NCI-H146 treated with DMSO at 0.1 percent for 48 hours (cell line): Measurements from ENCODE around the gene ZNF624.
"Not testable (repeated sequence)": the region's sequence is repeated elsewhere in the genome, so short reads cannot be mapped to it uniquely, and the experiment has no call there.

Source experiments
- DNase-seq: peaks from one replicate; lab custom pipeline; 2025; ENCODE audit not compliant: unreplicated experiment; lab: John Stamatoyannopoulos, UW

Gene ZNF624

DNA sequence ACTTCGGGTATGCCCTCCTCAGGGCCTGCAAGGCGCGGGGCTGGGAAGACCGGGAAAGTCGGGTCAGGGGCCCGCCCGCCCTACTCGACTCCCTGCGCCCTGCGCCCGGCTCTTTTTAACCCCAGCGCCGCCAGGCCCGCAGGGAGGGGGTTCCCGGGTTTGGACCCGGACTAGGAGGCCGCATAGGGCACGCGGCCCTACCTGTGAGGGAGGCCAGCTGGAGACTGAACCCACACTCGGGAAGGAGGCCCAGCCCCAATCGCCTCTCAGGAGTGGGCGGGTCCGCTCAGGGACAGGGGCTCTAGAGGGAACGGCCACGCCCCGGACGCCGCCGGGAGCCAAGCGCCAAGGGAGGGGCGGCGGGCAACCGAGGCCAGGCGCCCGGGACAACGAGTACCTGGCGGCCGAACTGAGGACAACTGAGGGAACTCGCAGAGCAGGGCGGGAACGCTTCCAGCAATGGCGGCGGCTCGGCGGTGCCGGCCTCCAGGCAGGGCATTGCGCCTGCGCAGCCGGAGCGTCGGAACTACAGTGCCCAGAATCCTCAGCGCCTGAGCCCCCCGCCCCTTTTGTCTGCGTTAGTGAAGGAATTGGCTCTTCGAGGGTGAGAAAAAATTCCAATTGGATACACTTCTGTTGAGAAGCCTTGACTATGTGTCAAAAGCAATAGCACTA is at the start of gene ZNF624:
Gene ZNF624, minus strand, starts transcription at position 484 of the 675 bp plus-strand sequence.
- DNase-seq = peak; percentile 89

DNA sequence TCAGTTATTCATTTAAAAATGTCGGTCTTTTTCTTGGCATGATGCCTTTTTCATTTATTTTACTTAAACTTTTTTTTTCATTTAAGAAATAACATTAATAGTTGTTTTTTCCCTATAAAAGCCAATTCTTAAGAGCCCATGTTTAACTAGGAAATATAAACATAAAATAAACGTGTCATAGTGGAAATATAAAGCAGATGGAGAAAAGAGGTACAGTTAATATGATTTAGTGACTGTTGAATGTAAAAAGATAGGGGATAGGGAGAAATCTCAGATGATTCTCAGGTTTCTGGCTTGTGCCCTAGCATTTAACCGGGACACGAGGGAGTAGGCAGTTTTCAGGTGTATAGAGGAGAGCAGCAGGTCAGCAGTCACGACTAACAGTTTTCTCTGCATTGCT is 44.0 kb upstream of the ZNF624 start:
- not testable (repeated sequence) for DNase-seq

DNA sequence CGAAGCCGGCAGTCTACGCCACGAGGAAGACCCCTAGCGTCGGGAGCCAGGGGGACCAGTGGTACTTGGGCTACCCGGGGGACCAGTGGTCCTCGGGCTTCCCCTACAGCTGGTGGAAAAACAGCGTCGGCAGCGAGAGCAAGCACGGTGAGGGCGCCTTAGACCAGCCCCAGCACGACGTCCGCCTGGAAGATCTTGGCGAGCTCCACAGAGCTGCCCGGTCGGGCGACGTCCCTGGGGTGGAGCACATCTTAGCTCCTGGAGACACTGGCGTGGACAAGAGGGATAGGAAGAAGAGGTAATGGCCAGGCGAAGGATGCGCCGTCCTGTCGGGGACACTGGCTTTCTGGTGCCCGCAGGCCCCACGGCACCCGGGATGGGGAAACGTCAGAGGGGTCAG is 36.8 kb upstream of the ZNF624 start:
- DNase-seq = not testable (repeated sequence)

DNA sequence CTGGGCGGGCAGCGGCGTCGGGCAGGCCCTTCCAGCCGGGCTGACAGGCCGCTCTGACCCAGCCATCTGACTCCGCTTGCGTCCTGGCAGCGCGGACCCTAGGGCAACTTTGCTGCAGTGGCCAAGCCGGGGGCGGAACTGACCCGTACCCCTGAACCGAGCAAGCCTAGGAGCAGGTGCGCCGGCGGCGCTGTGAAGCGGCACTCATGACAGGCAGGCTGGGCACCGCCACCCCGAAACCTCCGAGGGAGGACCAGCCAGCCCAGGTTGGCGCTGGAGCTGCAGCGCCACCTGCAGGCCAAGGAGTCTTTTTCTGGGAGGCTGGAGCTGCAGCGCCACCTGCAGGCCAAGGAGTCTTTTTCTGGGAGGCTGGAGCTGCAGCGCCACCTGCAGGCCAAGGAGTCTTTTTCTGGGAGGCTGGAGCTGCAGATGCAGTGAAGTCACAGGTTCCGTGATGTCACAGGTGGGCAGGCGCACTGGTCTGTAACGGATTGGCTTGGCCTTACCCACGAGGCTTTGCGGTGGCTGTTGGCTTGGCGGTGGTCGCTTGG is 36.2 kb upstream of the ZNF624 start, which contains the start of gene CCDC144A:
Gene CCDC144A, plus strand, starts transcription at position 511 of the 551 bp plus-strand sequence. CDS start 160 bp downstream, outside the sequence.
- DNase-seq = not testable (repeated sequence)

DNA sequence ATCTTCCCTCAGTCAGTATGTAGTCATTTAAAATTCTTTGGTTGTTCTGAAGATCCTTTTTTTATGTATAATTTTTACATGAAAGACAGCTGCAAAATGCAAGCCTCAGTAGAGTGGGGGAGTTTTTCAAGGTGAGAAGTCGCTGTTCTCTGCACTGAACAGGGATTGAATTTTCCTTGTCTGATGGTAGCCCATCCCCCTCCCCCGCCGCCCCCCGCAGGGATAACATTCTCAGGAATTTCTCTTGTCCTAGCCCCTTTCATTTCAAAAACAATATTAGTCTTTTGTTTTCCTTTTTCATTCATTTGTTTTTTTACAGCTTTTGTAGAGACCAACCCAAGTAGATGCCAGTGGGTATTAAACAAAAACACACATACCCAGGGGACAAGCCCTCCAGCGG is 33.5 kb upstream of the ZNF624 start:
- not testable (repeated sequence) for DNase-seq

DNA sequence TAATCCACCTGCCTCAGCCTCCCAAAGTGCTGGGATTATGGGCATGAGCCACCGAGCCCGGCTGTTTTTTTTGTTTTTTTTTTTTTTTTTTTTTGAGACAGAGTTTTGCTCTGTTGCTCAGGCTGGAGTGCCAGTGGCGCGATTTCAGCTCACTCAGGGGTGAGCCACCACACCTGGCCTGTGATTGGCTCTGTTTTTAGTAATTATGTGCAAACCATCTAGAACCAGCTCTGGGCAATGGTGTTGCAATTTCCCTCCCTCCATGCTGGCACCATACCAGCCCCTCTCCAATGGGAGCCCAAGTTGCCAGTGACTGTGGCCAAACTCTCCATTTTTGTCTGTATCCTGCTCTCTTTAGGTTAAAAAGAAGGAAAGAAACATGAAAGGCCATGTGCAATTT is 32.4 kb upstream of the ZNF624 start:
- DNase-seq = not testable (repeated sequence)

DNA sequence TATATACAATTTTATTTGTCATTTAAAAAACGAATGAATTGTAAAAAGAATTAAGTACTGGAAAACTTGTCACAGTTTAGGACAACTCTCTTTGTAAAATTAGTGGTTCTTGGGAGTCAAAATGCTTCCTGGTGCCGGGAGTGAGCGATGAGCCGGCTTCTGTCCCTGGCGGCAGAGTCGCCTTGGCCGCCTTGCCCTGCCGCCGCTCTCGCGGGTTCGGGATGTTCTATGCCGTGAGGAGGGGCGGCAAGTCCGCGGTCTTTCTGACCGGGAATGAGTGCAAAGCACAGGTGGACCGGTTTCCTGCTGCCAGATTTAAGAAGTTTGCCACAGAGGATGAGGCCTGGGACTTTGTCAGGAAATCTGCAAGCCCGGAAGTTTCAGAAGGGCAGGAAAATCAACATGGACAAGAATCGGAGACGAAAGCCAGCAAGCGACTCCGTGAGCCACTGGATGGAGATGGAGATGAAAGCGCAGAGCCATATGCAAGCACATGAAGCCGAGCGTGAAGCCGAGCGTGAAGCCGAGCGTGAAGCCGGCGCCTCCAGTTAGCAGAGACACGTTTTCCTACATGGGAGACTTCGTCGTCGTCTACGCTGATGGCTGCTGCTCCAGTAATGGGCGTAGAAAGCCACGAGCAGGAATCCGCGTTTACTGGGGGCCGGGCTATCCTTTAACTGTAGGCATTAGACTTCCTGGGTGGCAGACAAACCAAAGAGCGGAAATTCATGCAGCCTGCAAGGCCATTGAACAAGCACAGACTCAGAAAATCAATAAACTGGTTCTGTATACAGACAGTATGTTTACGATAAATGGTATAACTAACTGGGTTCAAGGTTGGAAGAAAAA is 29.9 kb upstream of the ZNF624 start:
- peak; percentile 17 for DNase-seq

DNA sequence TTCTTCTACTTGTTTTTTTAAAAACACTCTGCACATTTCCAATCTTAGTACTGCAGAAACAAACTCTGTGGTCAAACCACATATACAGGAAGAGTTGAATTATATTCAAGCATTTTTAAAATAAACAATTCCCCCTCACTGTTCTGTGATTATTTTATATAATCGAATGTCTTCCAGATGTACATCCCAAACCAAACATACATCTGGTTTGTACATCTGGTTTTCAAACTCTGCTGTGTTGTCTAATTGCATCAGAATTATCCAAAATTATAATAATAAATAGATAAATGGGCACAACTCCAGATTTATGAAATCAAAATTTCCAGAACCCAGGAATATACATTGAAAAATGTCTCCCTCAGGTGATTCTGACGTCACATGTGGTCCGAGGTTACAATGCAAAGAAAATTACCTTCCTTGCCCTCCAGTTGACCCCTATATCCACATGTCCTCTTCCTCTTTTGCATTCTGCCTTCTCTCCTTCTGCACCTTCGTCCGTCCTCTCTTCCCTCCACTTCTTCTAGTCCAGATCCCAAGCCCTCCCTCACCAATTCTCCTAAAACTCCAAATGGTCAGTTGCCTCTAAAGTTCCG is 23.1 kb upstream of the ZNF624 start:
- DNase-seq = no peak

DNA sequence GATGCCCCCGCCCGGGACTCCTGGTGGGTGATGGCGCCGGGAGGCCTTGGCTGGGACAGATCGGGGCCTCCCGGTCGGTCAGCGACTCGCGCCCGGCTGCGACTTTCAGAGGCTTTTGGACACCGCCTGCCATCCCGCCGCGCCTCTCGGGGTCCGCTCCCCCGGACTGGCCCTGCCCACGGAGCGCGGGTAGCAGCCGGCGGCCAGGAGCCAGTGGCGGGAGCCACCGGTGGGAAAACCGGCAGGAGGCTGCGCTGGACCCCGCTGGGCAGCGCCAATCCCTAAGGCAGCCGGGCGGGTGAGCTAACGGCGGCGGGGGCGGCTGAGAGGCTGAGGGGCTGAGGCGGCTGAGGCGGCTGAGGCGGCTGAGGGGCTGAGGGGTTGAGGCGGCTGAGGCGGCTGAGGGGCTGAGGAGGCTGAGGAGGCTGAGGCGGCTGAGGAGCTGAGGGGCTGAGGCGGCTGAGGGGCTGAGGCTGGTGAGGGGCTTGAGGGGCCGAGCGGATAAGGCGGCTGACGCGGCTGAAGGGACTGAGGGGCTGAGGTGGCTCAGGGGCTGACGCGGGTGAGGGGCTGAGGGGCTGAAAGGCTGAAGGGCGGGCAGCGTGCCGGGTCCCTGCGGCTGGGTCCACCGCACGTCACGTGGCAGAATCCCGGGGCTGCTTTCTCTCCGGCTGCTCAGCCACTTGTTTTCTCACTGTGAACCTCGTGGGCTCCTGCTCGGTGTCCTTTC is 13.4 kb upstream of the ZNF624 start:
- not testable (repeated sequence) for DNase-seq

DNA sequence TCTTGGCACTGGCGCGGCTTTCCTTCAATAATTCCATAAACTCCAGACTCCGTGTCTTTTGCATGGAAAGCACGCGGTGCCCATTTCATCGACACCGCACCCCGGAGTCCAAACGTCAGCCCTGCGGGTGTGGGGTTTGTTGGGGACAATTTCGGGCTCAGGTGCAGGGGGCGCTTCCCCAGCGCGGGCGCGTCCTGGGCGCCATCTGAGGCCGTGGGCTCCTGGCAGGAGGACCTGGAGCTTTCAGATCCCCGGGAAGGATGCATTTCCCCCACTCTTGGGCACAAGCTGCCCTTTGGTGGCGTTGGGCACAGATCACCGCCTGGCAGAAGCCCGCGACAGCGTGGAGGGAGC is 12.9 kb upstream of the ZNF624 start:
- not testable (repeated sequence) for DNase-seq

DNA sequence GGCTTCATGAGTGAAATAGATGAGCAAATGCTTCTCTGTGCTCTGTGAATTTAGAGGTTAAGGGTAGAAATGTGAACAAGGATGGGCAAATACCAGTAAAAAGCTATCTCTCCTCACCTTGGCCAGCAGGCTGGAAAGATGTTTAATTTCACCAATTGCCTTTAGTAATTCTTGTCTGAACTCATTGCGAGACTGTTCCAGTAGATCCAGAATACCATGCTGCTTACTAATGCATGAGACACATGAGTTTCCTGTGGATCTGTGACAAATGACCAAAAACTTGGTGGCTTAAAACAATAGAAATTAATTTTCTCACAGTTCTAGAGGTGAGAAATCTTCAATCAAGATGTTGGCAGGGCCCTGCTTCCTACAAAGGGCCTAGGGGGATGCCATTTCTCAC is 9.3 kb upstream of the ZNF624 start:
- DNase-seq = no peak

DNA sequence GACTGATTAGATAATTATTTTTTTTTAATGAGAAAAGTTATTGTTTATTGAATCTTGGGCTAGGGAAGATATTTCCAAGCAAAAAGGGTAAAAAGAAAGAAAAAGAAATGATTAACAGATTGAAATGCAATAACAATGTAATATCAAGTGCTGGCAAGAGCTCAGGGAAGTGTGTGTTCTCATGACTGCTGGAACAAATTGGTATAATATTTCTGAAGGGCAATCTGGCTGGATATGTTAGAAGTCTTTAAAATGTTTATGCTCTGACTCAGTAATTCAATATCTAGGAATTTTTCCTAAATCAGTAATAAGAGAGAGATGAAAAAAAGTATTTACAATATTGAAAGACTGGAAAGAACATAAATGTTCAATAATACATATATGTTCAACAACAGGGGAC is 7.6 kb upstream of the ZNF624 start:
- DNase-seq = no peak

DNA sequence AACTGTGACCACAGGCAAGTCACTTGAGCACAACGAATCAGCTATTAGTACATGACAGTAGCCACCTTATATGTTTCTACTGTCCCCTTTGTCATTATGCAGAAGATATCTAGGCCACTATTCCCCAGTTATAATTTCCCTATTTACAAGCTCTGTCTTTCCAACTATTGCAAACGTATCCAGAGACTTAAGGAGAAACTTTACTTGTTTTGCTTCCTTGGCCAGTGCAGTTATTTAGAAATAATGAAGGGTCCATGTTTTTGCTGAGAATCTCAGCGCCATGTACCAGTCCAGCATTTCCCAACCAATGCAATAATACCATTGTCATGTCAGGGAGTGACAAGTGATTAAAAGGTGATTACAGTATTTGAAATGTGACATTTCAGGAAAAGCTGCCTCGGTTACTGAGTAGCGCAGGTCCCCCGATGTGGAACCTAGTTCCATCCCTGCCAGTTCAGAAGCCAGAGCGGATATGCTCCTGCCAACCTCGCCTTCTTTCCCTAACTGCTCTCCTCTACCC is 743 bp downstream of the ZNF624 start:
- DNase-seq = peak; percentile 5

DNA sequence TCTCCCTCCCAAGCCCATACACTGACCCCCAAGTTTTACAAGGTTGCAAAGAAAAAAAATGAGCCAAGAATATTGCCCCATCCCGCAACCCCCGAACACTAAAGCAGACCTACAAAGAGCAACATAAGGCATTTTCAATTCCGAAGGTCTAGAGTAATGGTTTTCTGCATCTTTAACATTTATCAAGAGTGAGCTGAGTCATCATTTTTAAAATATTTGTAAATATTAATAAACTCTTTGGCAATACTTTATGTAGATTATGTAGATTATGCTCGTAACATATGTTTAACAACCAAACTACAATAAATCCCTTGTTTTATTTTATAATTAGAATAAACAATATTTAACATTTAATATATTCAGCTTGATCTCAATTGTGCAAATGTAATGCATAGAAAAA is 1.4 kb downstream of the ZNF624 start:
- no peak for DNase-seq

DNA sequence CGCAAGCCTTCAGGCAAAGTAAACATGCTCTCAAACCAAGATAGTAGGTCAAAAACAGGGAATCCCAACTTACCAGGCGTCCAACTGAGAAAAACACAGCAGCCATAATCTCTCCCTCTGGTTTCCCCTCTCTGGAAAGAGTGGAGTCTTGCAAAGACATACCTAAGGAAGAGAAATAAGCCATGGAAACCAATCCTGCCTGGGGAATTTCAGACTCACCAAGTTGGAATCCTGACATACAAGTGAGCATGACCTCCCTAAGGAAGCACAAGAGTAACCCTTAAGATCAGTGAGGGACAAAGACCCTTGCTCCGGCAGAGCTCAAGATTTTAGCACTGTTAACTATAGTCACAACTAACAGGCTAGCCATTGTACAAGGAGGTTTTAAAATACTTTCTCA is 4.1 kb downstream of the ZNF624 start:
- DNase-seq = no peak

DNA sequence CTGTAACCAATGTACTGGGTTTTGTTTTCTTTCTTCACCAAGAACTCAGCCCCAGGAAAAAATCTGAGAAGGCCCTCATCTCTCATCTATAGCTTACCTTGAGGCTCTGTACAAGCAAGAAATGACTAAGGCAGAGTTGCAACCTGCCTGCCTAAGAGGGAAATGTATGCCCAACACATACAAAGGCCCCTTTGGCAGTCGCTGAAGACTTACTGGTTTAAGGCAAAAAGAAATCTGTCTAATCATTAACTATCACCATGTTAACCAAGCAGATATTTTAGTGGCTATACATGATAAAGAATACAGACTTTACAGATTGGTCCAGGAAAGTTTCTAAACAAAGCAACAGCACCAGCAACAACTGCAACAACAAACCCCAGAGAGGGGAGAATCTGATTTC is 14.2 kb downstream of the ZNF624 start:
- no peak for DNase-seq

DNA sequence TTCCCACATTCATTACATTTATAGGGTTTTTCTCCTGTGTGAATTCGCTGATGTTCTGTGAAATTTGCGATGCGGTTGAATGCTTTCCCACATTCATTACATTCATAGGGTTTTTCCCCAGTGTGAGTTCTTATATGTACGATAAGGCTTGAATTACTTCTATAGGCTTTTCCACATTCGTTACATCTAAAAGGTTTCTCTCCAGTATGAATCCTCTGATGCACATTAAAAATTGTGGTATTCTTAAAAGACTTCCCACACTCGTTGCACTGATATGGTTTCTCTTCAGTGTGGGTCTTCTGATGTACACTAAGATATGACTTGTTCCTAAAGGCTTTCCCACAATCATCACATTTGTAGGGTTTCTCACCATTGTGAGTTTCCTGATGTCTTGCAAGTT is 30.4 kb downstream of the ZNF624 start:
- no peak for DNase-seq

DNA sequence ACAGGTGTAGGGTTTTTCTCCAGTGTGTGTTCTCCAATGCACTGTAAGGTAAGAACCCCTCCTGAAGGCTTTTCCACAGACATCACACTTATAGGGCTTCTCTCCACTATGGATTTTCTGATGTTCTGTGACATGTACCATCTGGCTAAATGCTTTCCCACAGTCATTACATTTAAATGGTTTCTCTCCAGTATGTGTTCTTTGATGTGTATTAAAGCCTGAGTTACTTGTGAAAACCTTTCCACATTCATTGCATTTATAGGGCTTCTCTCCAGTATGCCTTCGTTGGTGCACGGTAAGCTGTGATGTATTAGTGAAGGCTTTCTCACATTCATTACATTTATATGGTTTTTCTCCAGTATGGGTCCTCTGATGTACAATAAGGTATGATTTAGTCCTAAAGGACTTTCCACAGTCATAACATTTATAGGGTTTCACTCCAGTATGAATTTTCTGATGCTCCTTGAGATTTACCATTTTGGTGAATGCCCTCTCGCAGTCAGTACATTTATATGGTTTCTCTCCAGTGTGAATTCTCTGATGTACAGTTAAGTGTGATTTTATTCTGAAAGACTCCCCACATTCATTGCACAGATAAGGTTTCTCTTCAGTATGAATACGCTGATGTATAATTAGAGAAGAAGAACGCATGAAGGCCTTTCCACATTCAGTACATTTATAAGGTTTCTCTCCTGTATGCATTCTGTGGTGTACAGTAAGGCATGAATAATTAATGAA is 30.9 kb downstream of the ZNF624 start:
- DNase-seq = no peak

DNA sequence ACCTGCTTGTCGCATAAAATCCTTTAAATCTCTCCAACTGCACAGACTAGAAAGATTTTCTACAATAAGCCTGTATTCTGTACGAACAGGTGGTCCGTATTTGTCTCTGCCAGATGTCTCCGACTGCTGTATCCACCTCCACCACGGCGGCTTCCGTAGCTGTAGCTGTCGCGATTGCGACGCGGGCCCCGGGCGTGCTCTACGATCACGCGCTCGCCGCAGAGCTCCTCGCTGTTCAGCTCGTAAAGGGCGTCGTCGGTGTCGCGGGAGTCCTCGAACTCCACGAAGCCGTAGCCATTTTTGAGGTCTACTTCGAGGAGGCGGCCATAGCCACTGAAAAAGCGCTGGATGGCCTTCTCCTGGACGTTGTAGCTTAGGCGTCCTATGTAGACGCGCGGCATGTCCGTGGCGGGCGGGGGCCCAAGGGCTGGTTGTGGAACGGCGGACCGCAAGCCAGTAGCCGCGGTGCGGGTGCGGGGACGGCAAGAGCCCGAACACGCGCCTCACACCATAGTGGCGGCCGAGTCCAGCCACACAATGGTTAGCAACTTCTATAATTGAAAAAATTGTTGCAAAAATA is 36.1 kb downstream of the ZNF624 start:
- DNase-seq = no peak

DNA sequence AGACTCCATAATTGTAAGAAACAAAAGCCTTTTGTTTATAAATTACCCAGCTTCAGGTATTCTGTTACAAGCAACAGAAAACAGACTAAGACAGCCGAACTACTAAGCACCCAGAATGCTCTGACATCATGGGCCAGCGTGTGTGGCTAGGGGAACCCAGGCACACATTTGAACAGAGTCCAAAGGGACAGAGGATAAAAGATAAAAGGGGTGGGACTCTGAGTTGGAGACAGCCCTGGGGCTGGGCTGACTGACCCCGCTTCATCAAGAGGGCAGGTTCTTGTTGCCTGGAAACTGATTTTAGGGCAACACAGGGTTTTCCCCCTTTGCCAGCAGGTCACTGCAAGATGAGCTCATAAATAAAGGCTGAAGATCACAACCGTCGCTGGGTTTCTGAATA is 54.1 kb downstream of the ZNF624 start:
- no peak for DNase-seq
